Measurements from ENCODE around the gene MRPS27.

MRPS27 gene

GRCh38 chr5:72256536-72256935 is 63.5 kb downstream of the MRPS27 start:
- DNase-seq: peak; percentile 49

GRCh38 chr5:72255670-72256069 is 64.4 kb downstream of the MRPS27 start:
- DNase-seq: no peak

GRCh38 chr5:72255237-72255636 is 64.8 kb downstream of the MRPS27 start:
- DNase-seq: no peak

- peak; percentile 88 for DNase-seq
These were observed 67.4 kb downstream of the MRPS27 start for GRCh38 chr5:72252574-72253155.

GRCh38 chr5:72252008-72252407 is 68.0 kb downstream of the MRPS27 start:
- DNase-seq: no peak

GRCh38 chr5:72251386-72251785 is 68.7 kb downstream of the MRPS27 start:
- no peak for DNase-seq

GRCh38 chr5:72248410-72248981 is 71.5 kb downstream of the MRPS27 start:
- DNase-seq: peak; percentile 97

- peak; percentile 43 for DNase-seq
These were observed 73.0 kb downstream of the MRPS27 start for GRCh38 chr5:72246954-72247442.

- DNase-seq: peak; percentile 69
These were observed 74.0 kb downstream of the MRPS27 start for GRCh38 chr5:72245951-72246532.

GRCh38 chr5:72245546-72245945 is 74.5 kb downstream of the MRPS27 start:
- DNase-seq: no peak

GRCh38 chr5:72244862-72245371 is 75.1 kb downstream of the MRPS27 start:
- peak; percentile 73 for DNase-seq

GRCh38 chr5:72243706-72244105 is 76.3 kb downstream of the MRPS27 start:
- no peak for DNase-seq

GRCh38 chr5:72242796-72243475 is 77.1 kb downstream of the MRPS27 start:
- DNase-seq: no peak

GRCh38 chr5:72241346-72242003 is 78.6 kb downstream of the MRPS27 start:
- DNase-seq: no peak

GRCh38 chr5:72238712-72239445 is 81.2 kb downstream of the MRPS27 start:
- DNase-seq: no peak

GRCh38 chr5:72237879-72238278 is 82.2 kb downstream of the MRPS27 start:
- DNase-seq: no peak

GRCh38 chr5:72237415-72237814 is 82.6 kb downstream of the MRPS27 start:
- DNase-seq: peak; percentile 72

GRCh38 chr5:72235725-72236124 is 84.3 kb downstream of the MRPS27 start:
- DNase-seq: peak; percentile 41

- DNase-seq: no peak
These were observed 85.2 kb downstream of the MRPS27 start for GRCh38 chr5:72234868-72235267.

GRCh38 chr5:72234265-72234700 is 85.8 kb downstream of the MRPS27 start:
- peak; percentile 95 for DNase-seq

GRCh38 chr5:72233835-72234234 is 86.2 kb downstream of the MRPS27 start:
- no peak for DNase-seq

- DNase-seq: no peak
These were observed 87.2 kb downstream of the MRPS27 start for GRCh38 chr5:72232838-72233237.
